ENCODE data around the gene VIL1. TPM values are rescaled to one million over a fixed set of nuclear protein-coding genes. Genes with fewer than 3 reads are reported as not detected.

VIL1 gene
- total and polyA plus RNA-seq, 2 of the 4 experiments (the other 2 are of a cell fraction) = not detected

GRCh38 chr2:218395826-218396687 is 22.9 kb upstream of the VIL1 start:
- intact Hi-C loops (cut with micrococcal nuclease) = loop anchor here (1.0 to 2.0 kb wide), 3 partner anchors 95 to 124 kb away; partner anchors contain the start of gene TMBIM1
- peak; percentile 70 for ATAC-seq (ENCODE audit: low read depth)
- Histone ChIP-seq H3K27me3 (ENCODE audit: control insufficient read depth, insufficient read depth, low read length) (no peaks in the 10 kb centered on the region), H2BK5ac (ENCODE audit: low read depth, low read length, poor library complexity, severe bottlenecking) (peak overlapping the region; percentile 98), H3K4me3 (ENCODE audit: insufficient read depth, low read depth, low read length) (peak overlapping the region; percentile 85), H3K9ac (ENCODE audit: low read depth, low read length) (peak overlapping the region; percentile 95), H3K23ac (ENCODE audit: low read depth, low read length) (peak overlapping the region; percentile 71; the same call in 1 of the 2 replicates), H3K4me1 (ENCODE audit: control insufficient read depth, insufficient read depth, low read length) (peaks cover 22% of the 10 kb centered on the region), H2AFZ (replicated peaks; ENCODE audit: low read length, poor library complexity) (peak overlapping the region; percentile 97), H3K9me3 (ENCODE audit: control insufficient read depth, insufficient read depth, low read length) (no peaks in the 10 kb centered on the region), H4K20me1 (ENCODE audit: insufficient read depth, low read length) (peaks cover 2% of the 10 kb centered on the region; the same call in 1 of the 2 replicates), H3K56ac (ENCODE audit: extremely low read depth, insufficient read depth, low read length) (peak overlapping the region; percentile 96), H4K8ac (ENCODE audit: low read depth in 2 of 2, low read length in 2 of 2) (peak overlapping the region; percentile 70 to 94), H4K5ac (ENCODE audit: low read depth, low read length) (peak overlapping the region; percentile 94), H3K4ac (ENCODE audit: low read depth, low read length) (peak overlapping the region; percentile 92), H2BK20ac (ENCODE audit: low read depth, low read length) (peak overlapping the region; percentile 71), H3K14ac (replicated peaks; ENCODE audit: low read depth, low read length) (peak overlapping the region; percentile 91), H3K36me3 (ENCODE audit: control insufficient read depth, insufficient read depth, low read length) (no peaks in the 10 kb centered on the region), H3K79me1 (ENCODE audit: low read depth in 1 of 2, low read length in 2 of 2) (peaks cover 6 to 13% of the 10 kb centered on the region in 2 experiments; a peak in 3 of 4 replicates), H2BK120ac (ENCODE audit: low read depth, low read length) (peak overlapping the region; percentile 97), H3K27ac (ENCODE audit: insufficient read depth, low read length) (peak overlapping the region; percentile 99), H3K9me1 (ENCODE audit: insufficient read depth, low read length) (0 out of 2 replicates have a peak, but pooled peaks cover 2% of the 10 kb centered on the region), H2BK15ac (ENCODE audit: low read depth, low read length) (peak overlapping the region; percentile 62; the same call in 2 of the 3 replicates), H4K91ac (ENCODE audit: insufficient read depth, low read depth, low read length) (peak overlapping the region; percentile 99), H2AK9ac (replicated peaks; ENCODE audit: low read depth, low read length, poor library complexity) (peak overlapping the region; percentile 88), H3K18ac (ENCODE audit: low read depth, low read length) (peak overlapping the region; percentile 98), H3K4me2 (ENCODE audit: low read depth, low read length) (peak overlapping the region; percentile 90), H2AK5ac (ENCODE audit: low read depth, low read length) (peak overlapping the region; percentile 95)
- dilution Hi-C loops (cut with HindIII; ENCODE audit: low sequenced_read_pairs, unreplicated experiment) = no loop called here
- ChIA-PET POLR2A (ENCODE audit: unreplicated experiment) (interaction anchor here (0.6 kb wide), 2 partner anchors 23 to 100 kb away, joined by 3 read pairs; no protein-coding TSS in a partner anchor), CTCF (interaction anchor here (0.6 kb wide), 2 partner anchors 34 to 100 kb away, joined by 3 to 6 read pairs; no protein-coding TSS in a partner anchor)
- no TSS peak for BruUV-seq (replicated peaks)
- 3% methylated on average over 14 of the region's 57 CpGs; no CpG with 5 or more reads in 1 of the 2 experiments for WGBS, 2 experiments (ENCODE audit: extremely low coverage in 2 of 2, insufficient read length in 1 of 2)
- no peak for TF ChIP-seq CEBPB (IDR thresholded peaks at IDR 0.05; ENCODE audit: low read depth, low read length)
- TF ChIP-seq RAD21 (IDR thresholded peaks at IDR 0.05; ENCODE audit: low read length) = peak; percentile 74
- TF ChIP-seq SMC3 (IDR thresholded peaks at IDR 0.05; ENCODE audit: low read depth, low read length) = peak; percentile 80
- TF ChIP-seq POLR2A (IDR thresholded peaks at IDR 0.05; ENCODE audit: low read depth, low read length) = no peak
- TF ChIP-seq FOS (IDR thresholded peaks at IDR 0.05; ENCODE audit: low read depth, low read length) = 0 out of 2 replicates have a peak, but pooled peaks have one; percentile 14
- TF ChIP-seq ELK1 (IDR thresholded peaks at IDR 0.05; ENCODE audit: borderline replicate concordance, low read depth, low read length) = no peak
- no peak for TF ChIP-seq NFE2L2 (IDR thresholded peaks at IDR 0.05; ENCODE audit: low read depth, low read length)
- peak; percentile 58; the same call in 1 of the 2 replicates for TF ChIP-seq CHD1 (IDR thresholded peaks at IDR 0.05; ENCODE audit: low read depth, low read length)
- TF ChIP-seq MXI1 (IDR thresholded peaks at IDR 0.05; ENCODE audit: borderline replicate concordance, low read depth, low read length) = 0 out of 2 replicates have a peak, but pooled peaks have one; percentile 30
- TF ChIP-seq USF2 (IDR thresholded peaks at IDR 0.05; ENCODE audit: low read depth, low read length) = no peak
- TF ChIP-seq MAZ (IDR thresholded peaks at IDR 0.05; ENCODE audit: borderline replicate concordance, low read depth, low read length) = peak; percentile 98
- TF ChIP-seq CTCF (conservative IDR thresholded peaks at IDR 0.05; ENCODE audit: low read depth, low read length) = peak; percentile 91
- peak; percentile 97 for DNase-seq
- in situ Hi-C loops (cut with MboI; ENCODE audit: low sequenced_read_pairs) = loop anchor here (10.0 kb wide), 1 partner anchor 121 kb away; the partner anchor contains the start of genes AAMP and PNKD
